ENCODE results near the gene MCEE. TPM values are rescaled to one million over a fixed set of nuclear protein-coding genes. Genes with fewer than 3 reads are reported as not detected.

Gene MCEE
- total RNA-seq, 2 donors from 2014 or later: 17.2 to 27.5 TPM

DNA sequence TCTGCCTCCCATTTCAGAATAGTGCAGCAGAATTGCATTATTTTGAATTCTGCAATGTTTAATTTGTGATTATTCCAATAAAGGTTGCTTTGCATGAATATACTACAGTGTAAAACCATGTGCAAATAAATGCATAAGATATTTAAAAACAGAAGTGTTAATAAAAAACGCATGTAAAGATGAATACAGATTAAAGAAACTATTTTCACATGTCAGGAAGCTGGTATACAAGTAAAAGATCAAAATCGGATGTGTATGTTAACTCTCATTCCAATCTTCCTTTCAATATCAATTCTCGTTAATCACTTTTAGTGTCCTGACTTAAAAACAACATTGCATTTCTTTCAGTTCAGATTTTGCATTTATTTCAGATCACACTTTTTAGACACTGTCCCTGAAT lies 3.1 kb downstream of the MCEE start:
- no peak for TF ChIP-seq CTCF (IDR thresholded peaks at IDR 0.05)
- no peak for DNase-seq (ENCODE audit: low spot score)
- H3K9me3 ChIP-seq: no peaks in the 10 kb centered on the region
- no peaks in the 10 kb centered on the region for H3K27me3 ChIP-seq
- H3K27ac ChIP-seq: no peak overlapping the region
- no peak overlapping the region for H3K4me3 ChIP-seq
- H3K36me3 ChIP-seq: peaks cover 5% of the 10 kb centered on the region
- H3K4me1 ChIP-seq: peaks cover 0 to 31% of the 10 kb centered on the region in 2 donors

DNA sequence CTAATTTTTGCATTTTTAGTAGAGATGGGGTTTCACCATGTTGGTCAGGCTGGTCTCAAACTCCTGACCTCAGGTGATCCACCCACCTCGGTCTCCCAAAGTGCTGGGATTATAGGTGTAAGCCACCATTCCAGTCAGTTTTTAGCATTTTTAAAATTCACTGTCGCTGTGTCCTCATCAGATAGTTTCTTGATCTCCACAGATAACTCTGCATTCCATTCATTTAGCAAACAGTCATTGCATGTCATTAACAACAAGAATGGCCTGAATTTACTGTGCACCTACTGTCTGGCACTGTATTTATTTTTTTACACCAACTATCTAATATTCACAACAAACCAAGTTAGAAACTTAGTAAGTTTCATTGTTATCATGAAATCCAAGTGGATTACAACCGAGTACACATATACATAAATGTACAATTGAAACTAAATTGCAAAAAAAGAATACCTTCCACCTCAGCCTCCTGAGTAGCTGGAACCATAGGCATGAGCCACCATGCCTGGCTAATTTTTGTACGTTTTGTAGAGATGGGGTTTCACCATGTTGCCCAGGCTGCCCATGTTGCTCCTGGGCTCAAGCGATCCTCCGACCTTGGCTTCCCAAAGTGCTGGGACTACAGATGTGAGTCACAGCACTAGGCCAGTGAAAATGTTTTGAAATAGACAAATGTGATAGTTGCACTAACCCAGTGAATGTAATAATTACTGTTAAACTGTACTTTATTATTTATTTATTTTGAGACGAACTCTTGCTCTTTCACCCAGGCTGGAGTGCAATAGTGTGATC lies 4.3 kb downstream of the MCEE start:
- peaks cover 0 to 21% of the 10 kb centered on the region in 2 donors for H3K4me1 ChIP-seq
- H3K4me3 ChIP-seq: no peak overlapping the region
- DNase-seq (ENCODE audit: low spot score): no peak
- H3K36me3 ChIP-seq: peaks cover 5% of the 10 kb centered on the region
- TF ChIP-seq CTCF (IDR thresholded peaks at IDR 0.05): no peak
- no peaks in the 10 kb centered on the region for H3K27me3 ChIP-seq
- no peaks in the 10 kb centered on the region for H3K9me3 ChIP-seq
- H3K27ac ChIP-seq: no peak overlapping the region

DNA sequence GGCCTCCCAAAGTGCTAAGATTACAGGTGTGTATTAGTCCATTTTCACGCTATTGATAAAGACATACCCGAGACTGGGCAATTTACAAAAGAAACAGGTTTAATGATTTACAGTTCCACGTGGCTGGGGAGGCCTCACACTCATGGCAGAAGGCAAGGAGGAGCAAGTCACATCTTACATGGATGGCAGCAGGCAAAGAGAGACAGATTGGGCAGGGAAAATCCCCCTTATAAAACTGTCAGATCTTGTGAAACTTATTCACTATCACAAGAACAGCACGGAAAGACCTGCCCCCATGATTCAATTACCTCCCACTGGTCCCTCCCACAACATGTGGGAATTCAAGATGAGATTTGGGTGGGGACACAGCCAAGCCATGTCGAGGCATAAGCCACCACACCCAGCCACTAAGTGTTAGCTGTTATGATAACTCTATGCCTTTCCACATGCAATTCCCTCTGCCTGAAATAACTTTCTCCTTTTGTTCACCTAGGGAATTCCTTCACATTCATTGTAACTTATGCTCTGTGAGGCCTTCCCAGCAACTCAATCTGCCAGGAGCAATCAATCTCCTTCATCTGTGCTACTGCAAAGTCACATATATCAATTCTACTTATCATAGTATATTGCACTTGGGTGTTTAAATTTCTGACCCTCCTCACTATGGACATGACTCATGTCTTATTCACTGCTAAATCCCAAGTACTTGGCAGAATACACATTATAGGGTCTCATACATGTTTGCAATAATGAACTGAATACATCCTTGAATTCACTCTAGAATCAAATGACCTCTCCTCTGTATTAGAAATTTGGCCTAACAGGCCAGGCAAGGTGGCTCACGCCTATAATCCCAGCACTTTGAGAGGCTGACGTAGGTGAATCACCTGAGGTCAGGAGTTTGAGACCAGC lies 7.4 kb downstream of the MCEE start:
- TF ChIP-seq CTCF (IDR thresholded peaks at IDR 0.05): no peak
- peaks cover 12% of the 10 kb centered on the region for H3K36me3 ChIP-seq

DNA sequence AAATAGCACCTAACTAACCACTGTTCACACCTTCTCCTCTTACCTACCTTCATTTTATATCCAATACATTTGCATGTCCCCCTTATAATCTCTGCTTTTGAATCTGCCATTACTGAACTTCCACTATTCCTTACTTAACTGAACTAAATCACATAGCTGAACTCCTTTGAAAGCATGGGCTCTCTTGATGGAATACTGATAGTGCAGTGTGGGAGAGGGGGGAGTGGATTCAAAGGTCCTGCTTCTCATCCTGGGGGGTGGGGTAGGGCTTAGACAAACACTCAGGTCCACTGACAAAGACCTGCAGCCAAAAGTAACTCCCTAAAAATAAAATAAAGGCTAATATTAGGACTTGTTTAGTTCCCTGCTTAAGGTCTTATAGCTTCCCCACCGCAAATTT lies 8.6 kb downstream of the MCEE start:
- TF ChIP-seq CTCF (IDR thresholded peaks at IDR 0.05): no peak
- Histone ChIP-seq H3K27ac (no peak overlapping the region), H3K36me3 (peaks cover 19% of the 10 kb centered on the region), H3K9me3 (no peaks in the 10 kb centered on the region), H3K4me1 (no peaks in the 10 kb centered on the region), H3K27me3 (no peaks in the 10 kb centered on the region), H3K4me3 (no peak overlapping the region)
- DNase-seq (ENCODE audit: low spot score): no peak

More for the DNA sequence above, 7.4 kb downstream of the MCEE start:
- no peak for DNase-seq (ENCODE audit: low spot score)
- Histone ChIP-seq H3K27ac (no peak overlapping the region), H3K27me3 (no peaks in the 10 kb centered on the region), H3K9me3 (no peaks in the 10 kb centered on the region), H3K4me1 (peaks cover 0 to 4% of the 10 kb centered on the region in 2 donors), H3K4me3 (no peak overlapping the region)

- DNase-seq (ENCODE audit: low spot score): no peak
- Histone ChIP-seq H3K27ac (no peak overlapping the region), H3K4me1 (no peaks in the 10 kb centered on the region), H3K27me3 (no peaks in the 10 kb centered on the region), H3K4me3 (no peak overlapping the region), H3K36me3 (peaks cover 24% of the 10 kb centered on the region), H3K9me3 (no peaks in the 10 kb centered on the region)
- TF ChIP-seq CTCF (IDR thresholded peaks at IDR 0.05): no peak
Observed at GRCh38 chr2:71120195-71120594, 9.8 kb downstream of the MCEE start.
